ENCODE measurements around the gene SLC50A1.

- TF ChIP-seq TOE1 (IDR thresholded peaks at IDR 0.05; ENCODE audit: borderline replicate concordance) (no peak), TOE1 (CRISPR knock-in tag; IDR thresholded peaks at IDR 0.05; ENCODE audit: borderline replicate concordance, low read depth) (no peak), EZH2 (IDR thresholded peaks at IDR 0.05; ENCODE audit: borderline replicate concordance, low read depth, low read length) (no peak), MTA3 (IDR thresholded peaks at IDR 0.05; ENCODE audit: borderline replicate concordance) (no peak), LCOR (CRISPR knock-in tag; IDR thresholded peaks at IDR 0.05) (no peak), ZNF24 (IDR thresholded peaks at IDR 0.05) (no peak), HDGF (IDR thresholded peaks at IDR 0.05) (no peak), ZBTB12 (CRISPR knock-in tag; IDR thresholded peaks at IDR 0.05) (no peak), POLR2AphosphoS2 (IDR thresholded peaks at IDR 0.05; ENCODE audit: low read length) (no peak), POLR2AphosphoS5 (IDR thresholded peaks at IDR 0.05; ENCODE audit: control insufficient read depth, insufficient read depth, low read depth, low read length) (no peak), ZBTB8A (IDR thresholded peaks at IDR 0.05; ENCODE audit: partially characterized antibody) (no peak), CREM (IDR thresholded peaks at IDR 0.05; ENCODE audit: low read depth) (no peak), REST (IDR thresholded peaks at IDR 0.05; ENCODE audit: borderline replicate concordance) (no peak), REST (CRISPR knock-in tag; IDR thresholded peaks at IDR 0.05; ENCODE audit: low read depth) (no peak)
Observed at GRCh38 chr1:155183775-155184221, 48.1 kb downstream of the SLC50A1 start.

Measured in K562 (cell line).